Heart left ventricle (tissue), 13 donors: ENCODE results near the gene GSTM5.
"Not testable (repeated sequence)": the region's sequence is repeated elsewhere in the genome, so short reads cannot be mapped to it uniquely, and the experiment has no call there.

ENCODE experiments used
- POLR2A ChIP-seq, 2 donors: fragments of 450-650 bp; IDR thresholded peaks; one replicate each; pipeline ENCODE4 v1.6.1; 2017; ENCODE audit warnings: antibody characterized with exemption in 2 of 2, mild to moderate bottlenecking in 2 of 2, moderate library complexity in 2 of 2
- TF ChIP-seq, protein P1 (sequence below), 12 donors: fragments of 200-600 bp; sonication (generic) in 4 of 12; IDR thresholded peaks; one replicate each; pipeline versions ENCODE4 v1.5.0 to v1.8.0; 2018 to 2022; ENCODE audit warnings: antibody characterized with exemption in 12 of 12, mild to moderate bottlenecking in 5 of 12
- donor health status: ischemic (EF 13 %, LVEDD 7.1; RV severe dilation, severe dysfunction).
- donor health status: DM: no; HTN: yes; CAD: no.
- donor health status: DM: no; HTN: no; CAD: no.
- donor health status: ischemic (EF 25% LVEDD 6.9; RV normal size, moderate dysfunction).
- donor health status: ischemic (EF 25% LVEDD 5.7; RV mildly dilated, moderate dysfunction).
- donor health status: ischemic (EF 35%, LVEDD 5.7; RV mildly dilated, moderate dysfunction).
- donor health status: nonischemic (EF 11% LVEDD 7.7; RV severe dilation, severe dysfunction).
- donor health status: DM: yes; HTN: yes; CAD: no.
- donor health status: PGD.
- donor health status: ischemic (EF 29% LVEDD 5.4; RV normal size, mild dysfunction).
- donor health status: nonischemic (EF 23%, LVEDD 6.1; RV moderate dilation, normal function).

- TF ChIP-seq, protein P1, sequence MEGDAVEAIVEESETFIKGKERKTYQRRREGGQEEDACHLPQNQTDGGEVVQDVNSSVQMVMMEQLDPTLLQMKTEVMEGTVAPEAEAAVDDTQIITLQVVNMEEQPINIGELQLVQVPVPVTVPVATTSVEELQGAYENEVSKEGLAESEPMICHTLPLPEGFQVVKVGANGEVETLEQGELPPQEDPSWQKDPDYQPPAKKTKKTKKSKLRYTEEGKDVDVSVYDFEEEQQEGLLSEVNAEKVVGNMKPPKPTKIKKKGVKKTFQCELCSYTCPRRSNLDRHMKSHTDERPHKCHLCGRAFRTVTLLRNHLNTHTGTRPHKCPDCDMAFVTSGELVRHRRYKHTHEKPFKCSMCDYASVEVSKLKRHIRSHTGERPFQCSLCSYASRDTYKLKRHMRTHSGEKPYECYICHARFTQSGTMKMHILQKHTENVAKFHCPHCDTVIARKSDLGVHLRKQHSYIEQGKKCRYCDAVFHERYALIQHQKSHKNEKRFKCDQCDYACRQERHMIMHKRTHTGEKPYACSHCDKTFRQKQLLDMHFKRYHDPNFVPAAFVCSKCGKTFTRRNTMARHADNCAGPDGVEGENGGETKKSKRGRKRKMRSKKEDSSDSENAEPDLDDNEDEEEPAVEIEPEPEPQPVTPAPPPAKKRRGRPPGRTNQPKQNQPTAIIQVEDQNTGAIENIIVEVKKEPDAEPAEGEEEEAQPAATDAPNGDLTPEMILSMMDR (IDR thresholded peaks at IDR 0.05) = not testable (repeated sequence)
- not testable (repeated sequence) for TF ChIP-seq POLR2A (IDR thresholded peaks at IDR 0.05)
Measured at GRCh38 chr1:109685399-109685798, 26.7 kb upstream of the GSTM5 start.
